Left renal pelvis (tissue), 4 donors: Measurements from ENCODE around the gene EXOC2. TPM values are rescaled to one million over a fixed set of nuclear protein-coding genes. Genes with fewer than 3 reads are reported as not detected.
A peak's percentile ranks its signal among the peaks of the same experiment; 100 is the strongest.
"Not testable (repeated sequence)": the region's sequence is repeated elsewhere in the genome, so short reads cannot be mapped to it uniquely, and the experiment has no call there.

Source experiments
- DNase-seq, 4 donors: peaks; one replicate each; pipeline ENCODE4 v3.0.0-alpha.2; 2013; ENCODE audit warnings: low read depth in 4 of 4, low spot score in 3 of 4
- polyA plus RNA-seq, 4 donors: library from polyadenylated mRNA; unstranded; fragments of 120-200 nt; gene quantifications; one replicate each; pipeline ENCODE4 v1.2.1, GENCODE V29; 2013; ENCODE audit not compliant: insufficient read length in 4 of 4

Gene EXOC2
- polyA plus RNA-seq, 4 donors = 16.3 to 25.7 (median 23.6) TPM

DNA sequence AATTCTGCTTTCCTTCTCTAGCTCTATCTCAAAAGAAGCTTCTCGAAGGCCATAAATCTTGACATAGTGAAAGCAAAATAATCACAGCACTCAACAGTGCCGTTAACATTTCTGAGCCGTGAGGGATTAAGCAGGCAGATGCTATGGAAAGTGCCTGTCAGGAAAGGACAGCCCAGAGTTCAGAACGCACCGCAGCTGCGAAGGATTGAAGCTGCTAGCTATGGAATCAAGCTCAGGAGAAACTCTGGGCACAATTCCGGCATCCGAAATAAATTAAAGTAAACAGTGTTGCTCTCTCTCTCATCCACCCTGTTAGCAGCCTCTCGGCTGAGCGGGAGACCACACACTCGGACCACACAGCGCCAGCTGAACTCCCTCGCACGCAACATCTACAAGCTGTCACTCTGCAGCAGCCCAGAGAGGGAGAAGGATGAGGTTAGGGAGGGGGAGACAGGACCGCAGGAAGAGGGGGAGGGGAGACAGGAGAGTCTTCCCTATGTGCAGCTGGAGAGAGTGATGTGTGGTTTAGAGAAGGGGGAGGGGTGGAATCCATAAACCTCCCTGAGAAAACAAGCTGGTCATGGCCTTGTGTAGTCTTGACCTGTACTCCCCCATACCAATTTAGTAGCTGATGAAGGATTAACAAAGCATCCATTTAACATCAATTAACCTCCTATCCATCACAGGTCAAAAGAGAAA, 9.0 kb downstream of the EXOC2 start:
- DNase-seq = peak; percentile 60 to 78 (median 66)

- DNase-seq = no peak
Measured at GRCh38 chr6:680666-681340, 12.1 kb downstream of the EXOC2 start.

DNA sequence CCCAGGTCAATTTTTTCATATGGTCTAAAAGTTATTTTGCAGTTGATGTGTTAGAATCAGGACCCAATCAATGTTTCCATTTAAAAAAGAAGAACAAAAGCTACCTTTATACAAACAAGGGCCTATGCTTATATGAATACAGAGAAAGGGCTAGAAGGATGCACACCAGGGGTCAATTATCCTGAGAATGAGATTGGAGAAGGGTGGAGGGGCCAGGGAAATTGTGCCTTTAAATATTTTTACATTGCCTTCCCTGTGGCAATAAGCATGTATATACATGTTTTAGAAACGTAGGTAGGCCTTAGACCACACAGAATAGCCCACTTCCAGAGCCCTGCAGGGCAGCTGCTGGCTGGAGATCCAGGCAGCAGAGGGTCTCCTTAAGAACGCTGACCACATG, 12.7 kb downstream of the EXOC2 start:
- no peak for DNase-seq

GRCh38 chr6:679282-679681, 13.7 kb downstream of the EXOC2 start:
- DNase-seq = no peak

GRCh38 chr6:678520-678919, 14.4 kb downstream of the EXOC2 start:
- no peak for DNase-seq

- no peak for DNase-seq
Measured at GRCh38 chr6:677919-678318, 15.0 kb downstream of the EXOC2 start.

DNA sequence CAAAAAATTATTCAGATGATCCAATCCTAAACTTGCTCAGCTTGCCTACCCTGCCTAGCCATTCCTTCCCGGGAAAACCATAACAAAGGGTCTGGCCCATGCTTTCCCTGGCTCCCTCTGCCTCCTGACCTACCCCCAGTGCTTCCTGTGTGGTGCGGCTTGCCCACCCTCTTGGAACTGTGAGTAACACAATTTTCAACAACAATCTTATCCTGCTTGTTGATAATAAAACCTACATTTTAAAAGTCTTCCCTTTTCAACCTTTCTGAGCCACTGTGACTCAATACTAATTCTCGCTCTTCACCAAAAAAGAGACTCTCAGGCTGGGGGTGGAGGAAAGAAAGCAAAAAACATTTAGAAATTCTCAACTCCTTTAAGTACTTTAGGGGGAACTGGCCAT, 18.0 kb downstream of the EXOC2 start:
- no peak for DNase-seq

GRCh38 chr6:674406-674805, 18.5 kb downstream of the EXOC2 start:
- no peak for DNase-seq

DNA sequence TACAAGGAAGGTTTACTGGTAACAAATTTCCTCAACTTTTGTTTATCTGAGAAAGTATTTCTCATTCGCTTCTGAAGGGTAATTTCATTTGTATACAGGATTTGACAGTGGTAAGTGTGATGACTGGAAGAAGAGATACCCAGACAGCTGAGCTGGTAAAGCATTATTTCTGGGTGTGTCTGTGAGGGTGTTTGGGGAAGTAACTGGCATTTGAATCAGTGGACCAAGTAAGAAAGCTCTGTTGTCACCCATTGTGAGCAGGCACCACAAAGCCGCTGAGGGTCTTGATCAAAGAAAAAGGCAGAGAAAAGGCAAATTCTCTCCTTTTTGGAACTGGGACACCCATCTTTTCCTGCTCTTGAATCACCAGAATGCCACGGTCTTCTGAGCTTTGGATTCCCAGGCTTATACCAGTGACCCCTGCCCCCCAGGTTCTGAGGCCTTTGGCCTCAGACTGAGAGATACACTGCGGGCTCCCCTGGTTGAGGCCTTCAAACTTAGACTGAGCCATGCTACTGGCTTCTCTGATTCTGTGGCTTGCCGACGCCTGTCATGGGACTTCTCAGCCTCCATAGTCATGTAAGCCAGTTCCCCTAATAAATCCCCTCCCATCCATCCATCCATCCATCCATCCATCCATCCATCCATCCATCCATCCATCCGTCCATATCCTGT, 25.5 kb downstream of the EXOC2 start:
- no peak for DNase-seq

DNA sequence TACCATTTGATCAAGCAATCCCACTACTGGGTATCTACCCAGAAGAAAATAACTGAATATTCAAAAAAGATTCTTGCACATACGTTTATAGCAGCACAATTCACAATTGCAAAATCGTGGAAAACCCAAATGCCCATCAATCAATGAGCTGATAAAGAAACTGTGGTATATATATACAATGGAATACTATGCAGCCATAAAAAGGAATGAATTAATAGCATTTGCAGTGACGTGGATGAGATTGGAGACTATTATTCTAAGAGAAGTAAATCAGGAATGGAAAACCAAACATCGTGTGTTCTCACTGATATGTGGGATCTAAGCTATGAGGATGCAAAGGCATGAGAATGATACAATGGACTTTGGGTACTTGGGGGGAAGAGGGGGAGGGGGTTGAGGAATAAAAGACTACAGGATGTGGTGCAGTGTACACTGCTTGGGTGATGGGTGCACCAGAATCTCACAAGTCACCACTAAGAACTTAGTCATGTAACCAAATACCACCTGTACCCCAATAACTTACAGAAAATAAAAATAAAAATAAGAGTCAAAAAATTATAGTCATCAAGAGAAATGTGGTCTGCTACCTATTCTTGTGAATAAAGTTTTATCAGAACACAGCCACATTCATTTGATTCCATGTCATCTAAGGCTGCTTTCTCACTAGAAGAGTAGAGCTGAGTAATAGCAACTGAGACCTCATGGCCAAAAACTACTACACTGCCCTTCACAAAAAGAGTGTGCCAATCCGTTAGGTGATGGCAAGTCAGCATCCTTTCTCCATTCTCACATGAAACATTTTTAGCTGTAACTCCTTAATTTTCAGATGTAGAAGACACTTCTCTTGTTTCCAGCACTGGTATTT, 27.3 kb downstream of the EXOC2 start:
- no peak for DNase-seq

DNA sequence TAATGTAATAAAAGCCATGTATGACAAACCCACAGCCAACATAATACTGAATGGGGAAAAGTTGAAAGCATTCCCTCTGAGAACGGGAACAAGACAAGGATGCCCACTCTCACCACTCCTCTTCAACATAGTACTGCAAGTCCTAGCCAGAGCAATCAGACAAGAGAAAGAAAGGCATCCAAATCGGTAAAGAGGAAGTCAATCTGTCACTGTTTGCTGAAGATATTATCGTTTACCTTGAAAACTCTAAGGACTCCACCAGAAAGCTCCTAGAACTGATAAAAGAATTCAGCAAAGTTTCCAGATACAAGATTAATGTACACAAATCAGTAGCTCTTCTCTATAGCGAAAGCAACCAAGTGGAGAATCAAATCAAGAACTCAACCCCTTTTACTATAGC, 29.2 kb downstream of the EXOC2 start:
- not testable (repeated sequence) for DNase-seq

DNA sequence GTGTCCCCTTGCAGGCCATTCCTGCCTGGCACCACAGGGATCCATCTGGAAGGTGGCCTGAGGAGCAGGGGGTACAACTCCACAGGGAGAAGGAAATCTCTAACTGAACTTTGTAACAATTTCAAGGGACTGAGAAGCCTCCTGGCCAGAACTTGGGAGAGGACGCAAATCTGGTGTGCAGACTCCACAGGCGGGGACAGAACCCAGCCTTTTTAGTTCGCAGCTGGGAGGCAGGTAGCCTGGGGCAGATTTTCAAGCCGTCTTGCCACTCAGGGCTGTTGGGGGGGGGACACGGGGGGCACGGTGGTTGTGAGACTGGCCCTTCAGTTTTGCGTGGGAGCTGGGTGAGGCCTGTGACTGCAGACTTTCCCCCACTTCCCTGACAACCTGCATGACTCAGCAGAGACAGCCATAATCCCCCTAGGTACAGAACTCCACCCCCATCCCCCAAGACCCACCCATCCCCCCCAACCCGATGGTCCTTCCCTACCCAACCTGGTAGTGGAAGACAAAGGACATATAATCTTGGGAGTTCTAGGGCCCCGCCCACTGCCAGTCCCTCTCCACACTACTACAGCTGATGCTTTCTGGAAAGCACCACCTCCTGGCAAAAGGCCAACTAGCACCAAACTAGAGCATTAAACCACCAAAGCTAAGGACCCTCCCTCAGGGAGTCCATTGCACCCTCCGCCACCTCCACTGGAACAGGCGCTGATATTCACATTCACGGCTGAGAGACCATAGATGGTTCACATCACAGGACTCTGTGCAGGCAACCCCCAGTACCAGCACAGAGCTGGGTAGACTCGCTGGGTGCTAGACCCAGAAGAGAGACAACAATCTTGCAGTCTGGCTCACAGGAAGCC, 33.0 kb downstream of the EXOC2 start:
- no peak for DNase-seq

DNA sequence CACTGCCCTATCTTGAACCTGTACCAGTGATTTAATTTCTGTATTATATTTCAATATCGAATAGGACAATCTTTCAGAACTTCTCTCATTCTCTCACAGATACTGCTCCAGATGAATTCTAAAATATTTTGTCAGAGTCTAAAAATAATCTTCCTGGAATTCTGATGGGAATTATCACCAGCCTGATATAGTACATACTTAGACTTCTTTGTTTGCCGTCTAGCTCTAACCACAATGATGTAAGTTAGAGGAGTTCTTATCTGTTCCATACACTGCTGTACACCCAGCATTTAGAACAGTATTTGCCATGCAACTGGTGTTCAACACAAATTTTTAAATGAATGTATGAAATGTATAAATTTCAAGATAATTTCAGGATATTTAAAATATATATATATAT, 34.7 kb downstream of the EXOC2 start:
- no peak for DNase-seq

DNA sequence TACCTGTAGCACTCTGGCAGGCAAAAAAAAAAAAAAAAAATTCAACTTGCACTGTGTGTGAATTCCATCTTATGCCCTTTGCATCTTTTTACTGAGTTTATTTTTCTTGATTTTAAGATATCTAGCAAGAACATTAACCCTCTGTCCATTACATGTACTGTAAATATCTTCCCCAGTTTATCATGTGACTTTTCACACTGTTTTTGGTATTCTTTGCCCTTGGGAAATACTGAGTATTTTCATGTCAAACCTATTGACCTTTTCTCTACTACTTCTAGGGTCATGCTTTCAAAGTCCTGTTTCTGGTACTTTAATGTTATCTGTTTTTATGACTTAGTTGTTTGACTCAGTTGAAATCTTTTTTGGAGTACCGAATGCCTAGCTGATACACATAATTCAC, 35.2 kb downstream of the EXOC2 start:
- DNase-seq = no peak

DNA sequence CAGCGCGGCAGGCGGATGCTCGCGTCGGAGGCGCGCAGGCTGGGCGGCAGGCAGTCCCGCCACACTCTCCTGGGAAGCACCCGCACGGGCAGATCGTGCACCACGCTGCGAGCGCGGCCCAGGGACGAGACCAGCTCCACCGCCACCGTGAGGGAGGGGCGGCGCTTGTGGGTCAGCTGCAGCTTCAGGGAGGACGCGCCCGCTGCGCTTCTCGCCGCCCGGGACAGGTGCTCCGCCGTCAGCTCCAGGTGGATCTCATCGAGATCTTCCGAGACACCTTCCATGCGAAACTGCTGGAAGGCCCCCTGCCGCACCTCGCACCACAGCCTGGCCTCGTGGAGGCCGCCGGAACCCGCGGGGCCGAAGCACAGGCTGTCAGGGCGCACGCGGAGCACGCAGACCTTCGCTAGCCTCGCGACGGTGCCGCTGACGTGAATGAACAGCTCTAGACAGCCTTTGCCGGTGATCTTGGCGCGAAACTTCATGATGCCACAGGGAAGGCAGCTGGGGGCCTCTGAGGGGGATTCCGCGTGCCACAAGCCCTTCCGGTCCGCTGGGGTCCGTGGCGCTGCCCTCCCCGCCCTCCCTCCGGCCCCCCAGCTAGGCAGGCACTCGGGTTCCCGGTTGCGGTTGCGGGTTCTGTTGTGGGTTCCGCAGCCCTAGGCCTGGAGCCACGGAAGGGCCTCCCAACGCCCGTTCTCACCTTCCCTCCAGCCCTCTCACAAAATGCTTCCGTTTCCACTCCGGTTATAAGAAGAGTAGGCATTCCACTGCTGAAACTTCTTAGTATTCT, 36.3 kb downstream of the EXOC2 start, which contains the start of gene HUS1B:
Gene HUS1B (minus strand): TSS at position 641 of the 793 bp plus-strand sequence. CDS start 156 bp downstream, at position 485.
- DNase-seq = no peak

- no peak for DNase-seq
Measured at GRCh38 chr6:654136-654535, 38.8 kb downstream of the EXOC2 start.

DNA sequence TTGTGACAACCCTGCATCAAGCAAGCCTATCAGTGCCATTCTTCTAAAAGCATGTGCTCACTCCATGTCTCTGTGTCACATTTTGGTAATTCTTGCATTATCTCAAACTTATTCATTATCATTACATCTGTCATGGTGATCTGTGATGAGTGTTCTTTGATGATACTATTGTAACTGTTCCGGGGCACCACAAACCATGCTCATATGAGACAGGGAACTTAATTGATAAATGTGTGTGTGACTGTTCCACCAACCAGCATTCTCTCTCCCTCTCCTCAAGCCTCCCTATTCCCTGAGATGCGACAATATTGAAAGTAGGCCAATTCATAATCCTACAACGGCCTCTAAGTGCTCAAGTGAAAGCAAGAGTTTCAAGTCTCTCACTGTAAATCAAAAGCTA, 40.1 kb downstream of the EXOC2 start:
- DNase-seq = no peak

DNA sequence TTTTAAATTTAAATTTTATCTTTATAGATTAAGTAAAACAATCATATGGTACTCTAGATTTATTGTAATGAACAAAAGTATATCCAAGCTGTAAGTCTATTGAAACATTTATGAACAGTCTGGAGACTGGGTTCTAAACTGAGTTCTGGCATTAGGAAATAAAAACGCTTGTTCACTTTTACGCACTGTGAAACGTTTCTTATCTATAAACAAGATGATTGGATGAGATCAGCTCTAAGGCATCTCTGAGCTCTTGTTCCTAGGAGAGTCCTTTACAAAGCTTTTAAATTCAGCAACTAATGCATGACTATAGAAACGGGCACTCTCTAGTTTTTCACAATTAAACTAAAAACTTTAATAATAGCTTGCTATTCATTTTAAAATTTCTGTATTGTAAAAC, 42.8 kb downstream of the EXOC2 start:
- DNase-seq = no peak

GRCh38 chr6:642805-643204, 50.1 kb downstream of the EXOC2 start:
- DNase-seq = no peak
